ENCODE results near the gene EHMT2.

GRCh38 chr6:31836047-31836473 lies 61.4 kb downstream of the EHMT2 start:
- no peak for TF ChIP-seq CTCF (conservative IDR thresholded peaks at IDR 0.05)
- no peak for TF ChIP-seq EZH2 (IDR thresholded peaks at IDR 0.05; ENCODE audit: low read depth)
